GM18505 (cell line): ENCODE measurements around the gene CYP3A5.

Source experiments
- ATAC-seq: cut with Tn5 transposase; IDR thresholded peaks from one replicate; pipeline ENCODE4 v1.9.1; 2021; ENCODE audit not compliant: unreplicated experiment
- POLR2A ChIP-seq: IDR thresholded peaks from 4 replicates; pipeline ENCODE4 v1.6.1; 2011; ENCODE audit warnings: borderline replicate concordance; ENCODE audit not compliant: insufficient read depth, insufficient read length; ENCODE audit errors: extremely low read depth

Gene CYP3A5

GRCh38 chr7:99599836-99600235 is 80.0 kb downstream of the CYP3A5 start:
- TF ChIP-seq POLR2A: no peak
- ATAC-seq: no peak
